Measurements from ENCODE around the gene CCDC39. TPM values are rescaled to one million over a fixed set of nuclear protein-coding genes. Genes with fewer than 3 reads are reported as not detected.
"Not testable (repeated sequence)": the region's sequence is repeated elsewhere in the genome, so short reads cannot be mapped to it uniquely, and the experiment has no call there.

Gene CCDC39
- total RNA-seq, 1 donor from 2014 or later: not detected

GRCh38 chr3:180631317-180631716, 48.0 kb downstream of the CCDC39 start:
- DNase-seq (ENCODE audit: low read depth): no peak
- H3K4me3 ChIP-seq (ENCODE audit: low read depth, low read length): no peak overlapping the region
- peak; percentile 31 for TF ChIP-seq CTCF (conservative IDR thresholded peaks at IDR 0.05; ENCODE audit: low read depth, low read length)

GRCh38 chr3:180630371-180630770, 48.9 kb downstream of the CCDC39 start:
- DNase-seq (ENCODE audit: low read depth): no peak
- TF ChIP-seq CTCF (conservative IDR thresholded peaks at IDR 0.05; ENCODE audit: low read depth, low read length): no peak
- no peak overlapping the region for H3K4me3 ChIP-seq (ENCODE audit: low read depth, low read length)

- no peak for TF ChIP-seq CTCF (conservative IDR thresholded peaks at IDR 0.05; ENCODE audit: low read depth, low read length)
- H3K4me3 ChIP-seq (ENCODE audit: low read depth, low read length): no peak overlapping the region
- no peak for DNase-seq (ENCODE audit: low read depth)
Measured at GRCh38 chr3:180626844-180627243, 52.4 kb downstream of the CCDC39 start.

GRCh38 chr3:180624714-180625113, 54.6 kb downstream of the CCDC39 start:
- TF ChIP-seq CTCF (conservative IDR thresholded peaks at IDR 0.05; ENCODE audit: low read depth, low read length): no peak
- no peak for DNase-seq (ENCODE audit: low read depth)

GRCh38 chr3:180619723-180620122, 59.6 kb downstream of the CCDC39 start:
- no peak for DNase-seq (ENCODE audit: low read depth)
- no peak for TF ChIP-seq CTCF (conservative IDR thresholded peaks at IDR 0.05; ENCODE audit: low read depth, low read length)
- H3K4me3 ChIP-seq (ENCODE audit: low read depth, low read length): no peak overlapping the region

More at GRCh38 chr3:180624714-180625113, 54.6 kb downstream of the CCDC39 start:
- no peak overlapping the region for H3K4me3 ChIP-seq (ENCODE audit: low read depth, low read length)

GRCh38 chr3:180618563-180618962, 60.7 kb downstream of the CCDC39 start:
- DNase-seq (ENCODE audit: low read depth); H3K4me3 ChIP-seq (ENCODE audit: low read depth, low read length): not testable (repeated sequence)

GRCh38 chr3:180617049-180617448, 62.2 kb downstream of the CCDC39 start:
- no peak for DNase-seq (ENCODE audit: low read depth)
- H3K4me3 ChIP-seq (ENCODE audit: low read depth, low read length): no peak overlapping the region
- TF ChIP-seq CTCF (conservative IDR thresholded peaks at IDR 0.05; ENCODE audit: low read depth, low read length): no peak

- TF ChIP-seq CTCF (conservative IDR thresholded peaks at IDR 0.05; ENCODE audit: low read depth, low read length): no peak
- DNase-seq (ENCODE audit: low read depth): no peak
- H3K4me3 ChIP-seq (ENCODE audit: low read depth, low read length): no peak overlapping the region
Measured at GRCh38 chr3:180615954-180616353, 63.3 kb downstream of the CCDC39 start.

All from epithelial cell of proximal tubule (primary cell).